Activated CD4-positive, alpha-beta T cell treated with anti-CD3 and anti-CD28 coated beads for 36 hours (primary cell): ENCODE data around the gene C1orf174. TPM values are rescaled to one million over a fixed set of nuclear protein-coding genes. Genes with fewer than 3 reads are reported as not detected.

Experiments used
- ATAC-seq: fragments of 200-7000 bp; cut with Tn5 transposase; one replicate; pipeline ENCODE4 v1.10.0; 2021; ENCODE audit warnings: mild to moderate bottlenecking, moderate library complexity
- CTCF ChIA-PET: fragments of 350-600 bp; sonication (Branson Sonifier 250); formaldehyde crosslinking; loops from one replicate; lab custom pipeline; 2021; ENCODE audit warnings: antibody characterized with exemption; lab: Charles Lee
- POLR2A ChIA-PET: fragments of 350-600 bp; sonication (Branson Sonifier 250); formaldehyde crosslinking; loops from one replicate; lab custom pipeline; 2021; ENCODE audit warnings: antibody characterized with exemption, inconsistent platforms; lab: Charles Lee
- DNase-seq: peaks from one replicate; pipeline ENCODE4 v3.0.0-alpha.2; 2020
- H3K27ac Mint-ChIP-seq: one replicate; pipeline ENCODE4 v1.8.0; 2021; ENCODE audit warnings: mixed read lengths
- H3K27me3 Mint-ChIP-seq: one replicate; pipeline ENCODE4 v1.8.0; 2021; ENCODE audit warnings: mixed read lengths
- H3K36me3 Mint-ChIP-seq: one replicate; pipeline ENCODE4 v1.8.0; 2021; ENCODE audit warnings: low read depth, mixed read lengths
- H3K4me1 Mint-ChIP-seq: one replicate; pipeline ENCODE4 v1.8.0; 2021; ENCODE audit warnings: mixed read lengths
- H3K4me3 Mint-ChIP-seq: one replicate; pipeline ENCODE4 v1.8.0; 2021; ENCODE audit warnings: mild to moderate bottlenecking, moderate library complexity, mixed read lengths
- H3K9me3 Mint-ChIP-seq: one replicate; pipeline ENCODE4 v1.8.0; 2021; ENCODE audit warnings: low read depth, mixed read lengths
- intact Hi-C, 2 experiments: fragments of 100-400 bp; cut with DNase I in 1 of 2; cut with micrococcal nuclease in 1 of 2; formaldehyde crosslinking; loops; one replicate each; pipeline versions ENCODE4 v1.14.2 to v1.15.1; 2022 to 2024; cut with DNase I, micrococcal nuclease
- total RNA-seq, 2 experiments: library from RNA; stranded (reverse); gene quantifications; one replicate each; pipeline ENCODE4 v1.2.3, GENCODE V29; 2021

C1orf174 gene
- total RNA-seq, 2 experiments from 2014 or later = 39.8 to 49.4 TPM

DNA sequence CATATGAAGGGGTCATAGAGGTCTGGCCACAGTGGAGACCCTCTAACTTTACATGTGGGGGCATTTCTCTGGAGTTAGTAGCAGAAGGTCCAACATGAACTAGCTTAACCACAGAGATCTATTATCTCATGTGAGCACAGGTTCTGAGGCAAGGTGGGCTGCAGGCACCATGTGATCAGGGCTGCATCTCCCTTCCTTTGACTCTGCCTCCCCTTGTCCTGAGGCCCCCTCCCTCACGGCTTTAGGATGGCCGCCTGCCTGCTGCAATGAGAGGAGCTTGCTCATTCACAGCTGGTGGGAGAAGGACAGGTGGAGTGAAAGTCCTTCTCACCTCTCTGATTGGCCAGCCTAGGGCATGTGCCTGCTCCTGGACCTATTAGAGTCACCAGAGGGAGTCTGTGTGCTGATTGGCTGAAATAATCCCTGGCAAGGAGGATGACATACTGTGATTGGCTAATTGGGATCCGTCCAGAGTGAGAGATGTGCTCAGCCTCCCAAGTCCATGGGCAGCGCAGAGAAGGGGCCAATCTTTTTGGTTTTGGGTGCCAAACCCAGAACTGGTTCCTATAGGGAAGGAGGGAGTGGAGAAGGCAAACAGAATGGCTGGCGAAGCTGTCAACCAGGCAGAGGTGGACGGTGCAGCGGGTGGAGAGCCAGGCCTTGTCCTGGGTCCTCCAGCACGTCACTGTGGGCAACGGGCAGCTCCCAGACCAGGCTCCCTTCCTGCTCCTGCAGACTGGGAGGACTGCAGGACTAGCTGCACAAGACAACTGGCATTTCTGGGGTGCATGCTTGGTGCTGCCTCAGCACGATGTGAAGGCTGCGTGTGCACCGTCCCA is 39.4 kb upstream of the C1orf174 start:
- ATAC-seq = no peak
- Mint-ChIP-seq H3K27me3 (peaks cover 7% of the 10 kb centered on the region), H3K4me3 (no peak overlapping the region), H3K9me3 (peaks cover 5% of the 10 kb centered on the region), H3K36me3 (no peaks in the 10 kb centered on the region), H3K4me1 (no peaks in the 10 kb centered on the region), H3K27ac (no peak overlapping the region)
- intact Hi-C loops = no loop called here
- no peak for DNase-seq
- ChIA-PET CTCF (no interaction called here), POLR2A (no interaction called here)

GRCh38 chr1:3932156-3932919 is 32.3 kb upstream of the C1orf174 start:
- intact Hi-C loops = no loop called here
- DNase-seq = no peak
- H3K36me3 Mint-ChIP-seq = no peaks in the 10 kb centered on the region
- ATAC-seq = no peak
- no peak overlapping the region for H3K4me3 Mint-ChIP-seq
- peaks cover 18% of the 10 kb centered on the region for H3K27me3 Mint-ChIP-seq
- ChIA-PET CTCF (no interaction called here), POLR2A (no interaction called here)
- H3K4me1 Mint-ChIP-seq = no peaks in the 10 kb centered on the region
- H3K9me3 Mint-ChIP-seq = peaks cover 12% of the 10 kb centered on the region
- H3K27ac Mint-ChIP-seq = no peak overlapping the region

GRCh38 chr1:3931007-3931912 is 31.2 kb upstream of the C1orf174 start:
- intact Hi-C loops = no loop called here
- Mint-ChIP-seq H3K4me3 (no peak overlapping the region), H3K36me3 (no peaks in the 10 kb centered on the region), H3K9me3 (peaks cover 7% of the 10 kb centered on the region), H3K27ac (no peak overlapping the region), H3K27me3 (peaks cover 17% of the 10 kb centered on the region), H3K4me1 (no peaks in the 10 kb centered on the region)
- ATAC-seq (no peak), DNase-seq (no peak)
- POLR2A ChIA-PET = no interaction called here
- CTCF ChIA-PET = no interaction called here

- CTCF ChIA-PET = no interaction called here
- no peak for ATAC-seq
- Mint-ChIP-seq H3K27me3 (peaks cover 17% of the 10 kb centered on the region), H3K4me3 (no peak overlapping the region), H3K4me1 (no peaks in the 10 kb centered on the region), H3K9me3 (peaks cover 7% of the 10 kb centered on the region), H3K27ac (no peak overlapping the region), H3K36me3 (no peaks in the 10 kb centered on the region)
- no peak for DNase-seq
- intact Hi-C loops = no loop called here
- POLR2A ChIA-PET = no interaction called here
These were observed 30.4 kb upstream of the C1orf174 start for GRCh38 chr1:3930301-3931006.

GRCh38 chr1:3929126-3929525 is 29.1 kb upstream of the C1orf174 start:
- ATAC-seq = no peak
- intact Hi-C loops = no loop called here
- H3K36me3 Mint-ChIP-seq = no peaks in the 10 kb centered on the region
- H3K27me3 Mint-ChIP-seq = peaks cover 10% of the 10 kb centered on the region
- DNase-seq = no peak
- H3K27ac Mint-ChIP-seq = no peak overlapping the region
- CTCF ChIA-PET = no interaction called here
- peaks cover 7% of the 10 kb centered on the region for H3K9me3 Mint-ChIP-seq
- no peaks in the 10 kb centered on the region for H3K4me1 Mint-ChIP-seq
- no peak overlapping the region for H3K4me3 Mint-ChIP-seq
- POLR2A ChIA-PET = no interaction called here

GRCh38 chr1:3928586-3928985 is 28.5 kb upstream of the C1orf174 start:
- peaks cover 8% of the 10 kb centered on the region for H3K27me3 Mint-ChIP-seq
- peaks cover 7% of the 10 kb centered on the region for H3K9me3 Mint-ChIP-seq
- DNase-seq (no peak), ATAC-seq (no peak)
- no peak overlapping the region for H3K4me3 Mint-ChIP-seq
- POLR2A ChIA-PET = no interaction called here
- no peak overlapping the region for H3K27ac Mint-ChIP-seq
- no peaks in the 10 kb centered on the region for H3K4me1 Mint-ChIP-seq
- intact Hi-C loops = no loop called here
- H3K36me3 Mint-ChIP-seq = no peaks in the 10 kb centered on the region
- CTCF ChIA-PET = no interaction called here

GRCh38 chr1:3926956-3927355 is 26.9 kb upstream of the C1orf174 start:
- peaks cover 5% of the 10 kb centered on the region for H3K27me3 Mint-ChIP-seq
- POLR2A ChIA-PET = no interaction called here
- no peak overlapping the region for H3K4me3 Mint-ChIP-seq
- H3K9me3 Mint-ChIP-seq = peaks cover 7% of the 10 kb centered on the region
- no peak overlapping the region for H3K27ac Mint-ChIP-seq
- CTCF ChIA-PET = no interaction called here
- DNase-seq (no peak), ATAC-seq (no peak)
- peaks cover 14% of the 10 kb centered on the region for H3K4me1 Mint-ChIP-seq
- intact Hi-C loops = no loop called here
- H3K36me3 Mint-ChIP-seq = no peaks in the 10 kb centered on the region

- Mint-ChIP-seq H3K4me1 (peaks cover 16% of the 10 kb centered on the region), H3K27me3 (peaks cover 2% of the 10 kb centered on the region), H3K27ac (no peak overlapping the region), H3K4me3 (no peak overlapping the region), H3K9me3 (peaks cover 7% of the 10 kb centered on the region), H3K36me3 (no peaks in the 10 kb centered on the region)
- intact Hi-C loops = no loop called here
- CTCF ChIA-PET = no interaction called here
- DNase-seq (no peak), ATAC-seq (no peak)
- POLR2A ChIA-PET = no interaction called here
These were observed 25.7 kb upstream of the C1orf174 start for GRCh38 chr1:3925762-3926161.

GRCh38 chr1:3925256-3925655 is 25.2 kb upstream of the C1orf174 start:
- no peaks in the 10 kb centered on the region for H3K36me3 Mint-ChIP-seq
- H3K27me3 Mint-ChIP-seq = peaks cover 2% of the 10 kb centered on the region
- DNase-seq = no peak
- CTCF ChIA-PET = no interaction called here
- no peak for ATAC-seq
- H3K4me1 Mint-ChIP-seq = peaks cover 16% of the 10 kb centered on the region
- H3K4me3 Mint-ChIP-seq = no peak overlapping the region
- no peak overlapping the region for H3K27ac Mint-ChIP-seq
- peaks cover 4% of the 10 kb centered on the region for H3K9me3 Mint-ChIP-seq
- intact Hi-C loops = no loop called here
- POLR2A ChIA-PET = no interaction called here

GRCh38 chr1:3924825-3925220 is 24.8 kb upstream of the C1orf174 start:
- Mint-ChIP-seq H3K4me1 (peaks cover 16% of the 10 kb centered on the region), H3K36me3 (no peaks in the 10 kb centered on the region), H3K4me3 (no peak overlapping the region), H3K27me3 (peaks cover 2% of the 10 kb centered on the region), H3K27ac (no peak overlapping the region), H3K9me3 (peaks cover 1% of the 10 kb centered on the region)
- DNase-seq (peak; percentile 22), ATAC-seq (no peak)
- intact Hi-C loops = no loop called here
- CTCF ChIA-PET = no interaction called here
- POLR2A ChIA-PET = no interaction called here
